ENCODE data around the gene ADD1.

Gene ADD1, protein sequence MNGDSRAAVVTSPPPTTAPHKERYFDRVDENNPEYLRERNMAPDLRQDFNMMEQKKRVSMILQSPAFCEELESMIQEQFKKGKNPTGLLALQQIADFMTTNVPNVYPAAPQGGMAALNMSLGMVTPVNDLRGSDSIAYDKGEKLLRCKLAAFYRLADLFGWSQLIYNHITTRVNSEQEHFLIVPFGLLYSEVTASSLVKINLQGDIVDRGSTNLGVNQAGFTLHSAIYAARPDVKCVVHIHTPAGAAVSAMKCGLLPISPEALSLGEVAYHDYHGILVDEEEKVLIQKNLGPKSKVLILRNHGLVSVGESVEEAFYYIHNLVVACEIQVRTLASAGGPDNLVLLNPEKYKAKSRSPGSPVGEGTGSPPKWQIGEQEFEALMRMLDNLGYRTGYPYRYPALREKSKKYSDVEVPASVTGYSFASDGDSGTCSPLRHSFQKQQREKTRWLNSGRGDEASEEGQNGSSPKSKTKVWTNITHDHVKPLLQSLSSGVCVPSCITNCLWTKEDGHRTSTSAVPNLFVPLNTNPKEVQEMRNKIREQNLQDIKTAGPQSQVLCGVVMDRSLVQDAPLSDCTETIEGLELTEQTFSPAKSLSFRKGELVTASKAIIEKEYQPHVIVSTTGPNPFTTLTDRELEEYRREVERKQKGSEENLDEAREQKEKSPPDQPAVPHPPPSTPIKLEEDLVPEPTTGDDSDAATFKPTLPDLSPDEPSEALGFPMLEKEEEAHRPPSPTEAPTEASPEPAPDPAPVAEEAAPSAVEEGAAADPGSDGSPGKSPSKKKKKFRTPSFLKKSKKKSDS

DNA sequence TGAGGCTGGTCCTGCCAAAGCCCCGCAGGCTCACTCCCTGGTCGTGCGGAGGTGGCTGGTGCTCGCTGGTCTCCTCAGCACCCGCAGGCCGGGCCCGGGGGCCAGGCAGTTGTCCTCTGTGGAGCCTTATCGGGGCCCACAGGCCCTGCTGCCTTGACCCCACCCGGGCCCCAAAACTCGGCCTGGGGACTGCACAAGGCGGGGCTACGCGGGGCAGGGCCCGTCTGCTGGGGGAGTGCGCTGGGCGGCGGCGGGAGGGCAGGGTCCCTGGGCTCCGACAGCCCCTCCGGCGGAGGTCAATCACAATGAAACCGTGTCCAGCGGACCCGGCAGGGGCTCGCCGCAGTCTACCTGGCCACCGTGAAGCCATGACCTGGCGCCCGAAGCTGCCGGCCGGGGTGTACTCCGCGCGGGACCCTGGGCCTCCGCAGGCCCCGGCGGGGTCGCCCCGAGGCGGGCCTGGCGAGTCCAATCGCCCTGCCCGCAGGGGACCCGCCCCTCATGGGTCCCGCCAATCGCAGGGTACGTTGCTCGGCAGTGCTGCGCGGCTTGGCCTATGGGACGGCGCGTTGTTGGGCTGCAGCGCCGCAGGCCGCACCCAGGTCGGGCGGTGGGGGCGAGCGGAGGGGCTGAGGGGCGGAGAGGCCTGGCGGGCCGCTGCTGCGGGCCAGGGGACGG is at the start of gene ADD1:
Gene ADD1 (plus strand): TSS at position 582 of the 678 bp plus-strand sequence. CDS start 32,072 bp downstream, outside the sequence.
- H3K27ac ChIP-seq (ENCODE audit: low read depth in 2 of 2, low read length in 2 of 2) = peak within 1 kb of the TSS; percentile 87 to 90
- H3K4me1 ChIP-seq (ENCODE audit: control insufficient read depth in 2 of 2, insufficient read depth in 2 of 2, low read length in 2 of 2) = peaks cover 8 to 25% of the 10 kb centered on the region in 2 donors
- H3K9ac ChIP-seq (ENCODE audit: low read depth in 1 of 2, low read length in 2 of 2) = peak within 1 kb of the TSS; percentile 87 to 89
- H3K36me3 ChIP-seq (ENCODE audit: control insufficient read depth in 2 of 2, insufficient read depth in 2 of 2, low read length in 2 of 2) = no peaks in the 10 kb centered on the region
- H3K27me3 ChIP-seq (ENCODE audit: control insufficient read depth in 2 of 2, insufficient read depth in 2 of 2, low read length in 2 of 2) = no peaks in the 10 kb centered on the region
- H3K9me3 ChIP-seq (ENCODE audit: control insufficient read depth in 2 of 2, low read length in 2 of 2) = no peaks in the 10 kb centered on the region
- H3K4me3 ChIP-seq (ENCODE audit: low read length in 2 of 2) = peak within 1 kb of the TSS; percentile 84 to 86

DNA sequence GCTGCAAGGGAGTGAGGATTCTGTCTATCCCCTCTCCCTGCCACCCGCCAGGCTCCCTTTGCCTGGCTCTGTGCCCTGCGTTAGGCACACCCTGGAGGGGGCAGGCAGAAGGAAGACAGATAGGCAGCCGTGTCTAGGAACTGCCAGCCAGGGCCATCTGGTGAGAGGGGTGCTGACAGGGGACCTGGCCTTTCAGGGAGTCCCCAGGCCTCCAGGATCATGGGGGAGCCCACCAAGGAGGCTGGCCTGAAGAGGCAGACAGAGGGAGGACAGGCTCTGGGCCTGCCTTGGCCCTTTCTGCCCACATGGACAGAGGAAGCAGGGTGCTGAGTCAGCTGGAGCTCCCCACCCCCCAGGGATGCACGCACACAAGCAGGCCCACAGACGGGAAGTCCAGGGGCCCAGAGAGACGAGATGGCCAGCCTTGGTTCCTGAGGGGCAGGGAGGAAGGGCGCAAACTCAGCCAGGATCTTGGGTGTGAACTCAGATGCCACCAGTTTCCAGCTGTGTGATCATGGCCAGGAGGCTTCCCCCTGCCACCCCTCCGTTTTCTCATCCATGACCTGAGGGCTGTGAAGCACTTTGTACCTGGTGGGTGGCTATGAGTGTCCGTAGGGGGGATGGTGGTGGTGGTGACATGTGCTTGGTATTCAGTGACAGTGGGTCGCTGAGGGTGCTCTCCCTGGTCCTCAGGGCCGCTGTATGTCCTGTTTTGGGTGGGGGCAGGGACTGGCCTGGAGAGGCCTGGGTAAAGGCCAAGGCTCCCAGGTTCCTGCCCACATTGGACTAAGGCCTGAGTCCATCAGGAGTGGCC is 49.0 kb upstream of the ADD1 start:
- peak overlapping the region; percentile 58 to 75 for H3K4me3 ChIP-seq (ENCODE audit: low read length in 2 of 2)
- peak overlapping the region; percentile 47 to 79 for H3K9ac ChIP-seq (ENCODE audit: low read depth in 1 of 2, low read length in 2 of 2)
- no peaks in the 10 kb centered on the region for H3K9me3 ChIP-seq (ENCODE audit: control insufficient read depth in 2 of 2, low read length in 2 of 2)
- peaks cover 62 to 65% of the 10 kb centered on the region in 2 donors for H3K4me1 ChIP-seq (ENCODE audit: control insufficient read depth in 2 of 2, insufficient read depth in 2 of 2, low read length in 2 of 2)
- H3K36me3 ChIP-seq (ENCODE audit: control insufficient read depth in 2 of 2, insufficient read depth in 2 of 2, low read length in 2 of 2) = no peaks in the 10 kb centered on the region
- H3K27me3 ChIP-seq (ENCODE audit: control insufficient read depth in 2 of 2, insufficient read depth in 2 of 2, low read length in 2 of 2) = no peaks in the 10 kb centered on the region
- peak overlapping the region; percentile 79 to 90 for H3K27ac ChIP-seq (ENCODE audit: low read depth in 2 of 2, low read length in 2 of 2)

DNA sequence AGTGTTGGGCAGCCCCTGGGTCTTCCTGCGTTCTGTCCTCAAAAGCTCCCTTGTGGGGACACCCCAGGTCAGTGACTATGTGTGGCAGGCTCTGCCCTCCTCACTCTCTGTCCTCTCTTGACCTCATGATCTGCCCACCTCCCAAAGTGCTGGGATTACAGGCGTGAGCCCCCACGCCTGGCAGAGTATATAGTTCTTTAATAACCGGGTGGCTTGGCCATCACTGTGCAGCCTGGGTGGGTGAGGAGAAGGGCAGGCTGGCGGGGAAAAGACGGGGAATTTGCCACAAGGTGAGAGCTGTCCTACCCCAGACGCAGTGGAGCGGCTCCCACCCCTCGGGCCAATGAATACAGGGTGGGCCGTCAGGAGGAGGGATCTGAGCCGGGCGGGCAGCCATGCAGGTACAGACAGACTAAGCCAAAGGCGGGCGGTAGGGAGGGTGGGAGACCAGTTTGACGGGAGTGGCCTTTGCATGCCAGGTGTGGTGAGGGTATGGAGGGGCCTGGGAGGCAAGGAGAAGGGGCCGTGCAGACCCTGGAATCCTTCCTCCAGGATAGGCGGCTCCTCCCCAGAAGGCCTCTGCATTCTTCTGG is 48.2 kb upstream of the ADD1 start:
- peak overlapping the region; percentile 84 to 90 for H3K27ac ChIP-seq (ENCODE audit: low read depth in 2 of 2, low read length in 2 of 2)
- H3K4me1 ChIP-seq (ENCODE audit: control insufficient read depth in 2 of 2, insufficient read depth in 2 of 2, low read length in 2 of 2) = peaks cover 66 to 68% of the 10 kb centered on the region in 2 donors
- H3K4me3 ChIP-seq (ENCODE audit: low read length in 2 of 2) = peak overlapping the region in 1 of 2 donors; percentile 4
- H3K36me3 ChIP-seq (ENCODE audit: control insufficient read depth in 2 of 2, insufficient read depth in 2 of 2, low read length in 2 of 2) = no peaks in the 10 kb centered on the region
- H3K27me3 ChIP-seq (ENCODE audit: control insufficient read depth in 2 of 2, insufficient read depth in 2 of 2, low read length in 2 of 2) = no peaks in the 10 kb centered on the region
- H3K9ac ChIP-seq (ENCODE audit: low read depth in 1 of 2, low read length in 2 of 2) = peak overlapping the region in 1 of 2 donors; percentile 79
- no peaks in the 10 kb centered on the region for H3K9me3 ChIP-seq (ENCODE audit: control insufficient read depth in 2 of 2, low read length in 2 of 2)

DNA sequence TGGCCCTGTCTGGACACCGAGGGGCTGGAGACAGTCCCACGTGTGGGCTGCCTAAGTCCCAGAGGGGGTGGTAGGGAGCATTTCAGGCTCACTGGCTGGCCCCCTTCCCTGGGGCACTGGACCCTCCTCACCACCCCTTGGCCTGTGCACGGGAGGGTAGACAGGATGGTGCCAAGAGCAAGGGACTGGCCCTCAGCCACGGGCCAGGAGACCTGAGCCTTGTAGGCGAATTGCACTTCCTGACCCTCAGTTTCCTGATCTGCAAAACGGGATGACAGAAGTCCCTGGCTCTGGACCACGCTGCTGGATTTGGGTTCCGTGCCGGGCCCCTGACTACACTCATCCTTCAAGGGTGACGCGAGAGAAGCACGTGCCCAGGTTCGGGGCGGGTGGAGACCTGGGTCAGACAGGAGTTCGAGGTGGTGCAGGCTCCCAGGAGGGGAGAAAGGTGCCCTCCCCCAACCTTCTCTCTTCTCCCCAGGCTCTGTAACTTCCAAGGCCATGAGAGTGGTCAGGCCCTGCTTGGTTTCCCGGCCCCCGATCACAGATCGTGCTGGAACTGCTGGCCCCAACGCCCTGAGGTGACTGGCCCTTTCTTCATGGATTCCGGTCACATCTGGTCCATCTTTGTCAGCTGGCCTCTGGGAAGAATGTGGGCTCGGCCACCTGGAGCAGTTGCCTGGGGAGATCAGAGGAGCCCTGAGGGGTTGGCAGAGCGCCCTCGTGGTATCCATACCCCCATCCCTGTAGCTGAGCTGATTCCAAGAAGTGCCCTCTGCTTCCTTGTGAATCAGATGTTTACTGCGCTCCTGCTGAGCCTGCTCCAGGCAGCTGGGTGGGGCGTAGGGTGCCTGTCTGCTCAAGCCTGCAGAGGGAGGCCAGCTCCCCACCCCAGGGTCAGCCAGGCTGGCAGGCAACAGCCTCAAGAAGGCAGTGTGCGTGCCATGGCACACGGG is 47.5 kb upstream of the ADD1 start:
- H3K4me1 ChIP-seq (ENCODE audit: control insufficient read depth in 2 of 2, insufficient read depth in 2 of 2, low read length in 2 of 2) = peaks cover 73 to 74% of the 10 kb centered on the region in 2 donors
- H3K9ac ChIP-seq (ENCODE audit: low read depth in 1 of 2, low read length in 2 of 2) = peak overlapping the region; percentile 8 to 73
- H3K27me3 ChIP-seq (ENCODE audit: control insufficient read depth in 2 of 2, insufficient read depth in 2 of 2, low read length in 2 of 2) = no peaks in the 10 kb centered on the region
- H3K27ac ChIP-seq (ENCODE audit: low read depth in 2 of 2, low read length in 2 of 2) = peak overlapping the region; percentile 84 to 90
- peak overlapping the region in 1 of 2 donors; percentile 2 for H3K4me3 ChIP-seq (ENCODE audit: low read length in 2 of 2)
- H3K9me3 ChIP-seq (ENCODE audit: control insufficient read depth in 2 of 2, low read length in 2 of 2) = no peaks in the 10 kb centered on the region
- no peaks in the 10 kb centered on the region for H3K36me3 ChIP-seq (ENCODE audit: control insufficient read depth in 2 of 2, insufficient read depth in 2 of 2, low read length in 2 of 2)

DNA sequence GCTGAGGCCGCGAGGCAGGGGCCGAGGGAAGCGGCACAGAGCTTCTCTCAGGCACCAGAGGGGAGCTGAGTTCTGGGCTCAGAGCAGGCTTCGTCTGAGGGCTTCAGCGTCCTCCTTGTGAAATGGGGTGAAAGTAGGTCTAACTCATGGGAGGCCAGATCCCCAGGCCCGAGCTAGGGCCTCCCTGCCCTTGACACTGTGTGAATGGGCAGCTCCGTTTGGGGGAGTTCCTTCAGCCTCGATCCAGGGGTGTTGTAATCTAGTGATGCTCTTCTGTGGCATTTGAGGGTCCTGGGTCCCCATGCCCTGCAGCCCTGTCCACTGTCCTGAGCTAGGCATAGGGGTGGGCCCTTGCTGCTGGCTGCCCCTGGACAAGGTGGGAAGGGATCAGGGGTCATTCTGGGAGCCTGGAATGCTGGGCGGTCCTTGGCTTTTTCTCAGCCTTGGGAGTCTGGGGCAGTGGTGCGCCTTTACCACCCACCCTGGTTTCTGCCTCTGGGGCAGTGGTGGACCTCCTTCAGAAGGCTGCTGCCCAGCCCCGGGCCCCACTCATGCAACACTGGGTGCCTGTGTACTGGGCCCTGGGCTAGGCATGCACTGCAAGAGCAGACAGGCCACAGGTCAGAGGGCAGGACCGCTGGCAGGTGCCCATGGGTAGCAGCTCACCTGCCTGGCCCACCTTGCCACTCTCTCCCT is 46.6 kb upstream of the ADD1 start:
- H3K4me1 ChIP-seq (ENCODE audit: control insufficient read depth in 2 of 2, insufficient read depth in 2 of 2, low read length in 2 of 2) = peaks cover 76 to 79% of the 10 kb centered on the region in 2 donors
- H3K9ac ChIP-seq (ENCODE audit: low read depth in 1 of 2, low read length in 2 of 2) = peak overlapping the region in 1 of 2 donors; percentile 73
- no peaks in the 10 kb centered on the region for H3K9me3 ChIP-seq (ENCODE audit: control insufficient read depth in 2 of 2, low read length in 2 of 2)
- H3K27me3 ChIP-seq (ENCODE audit: control insufficient read depth in 2 of 2, insufficient read depth in 2 of 2, low read length in 2 of 2) = no peaks in the 10 kb centered on the region
- H3K27ac ChIP-seq (ENCODE audit: low read depth in 2 of 2, low read length in 2 of 2) = peak overlapping the region; percentile 84 to 90
- H3K36me3 ChIP-seq (ENCODE audit: control insufficient read depth in 2 of 2, insufficient read depth in 2 of 2, low read length in 2 of 2) = no peaks in the 10 kb centered on the region
- H3K4me3 ChIP-seq (ENCODE audit: low read length in 2 of 2) = no peak overlapping the region

DNA sequence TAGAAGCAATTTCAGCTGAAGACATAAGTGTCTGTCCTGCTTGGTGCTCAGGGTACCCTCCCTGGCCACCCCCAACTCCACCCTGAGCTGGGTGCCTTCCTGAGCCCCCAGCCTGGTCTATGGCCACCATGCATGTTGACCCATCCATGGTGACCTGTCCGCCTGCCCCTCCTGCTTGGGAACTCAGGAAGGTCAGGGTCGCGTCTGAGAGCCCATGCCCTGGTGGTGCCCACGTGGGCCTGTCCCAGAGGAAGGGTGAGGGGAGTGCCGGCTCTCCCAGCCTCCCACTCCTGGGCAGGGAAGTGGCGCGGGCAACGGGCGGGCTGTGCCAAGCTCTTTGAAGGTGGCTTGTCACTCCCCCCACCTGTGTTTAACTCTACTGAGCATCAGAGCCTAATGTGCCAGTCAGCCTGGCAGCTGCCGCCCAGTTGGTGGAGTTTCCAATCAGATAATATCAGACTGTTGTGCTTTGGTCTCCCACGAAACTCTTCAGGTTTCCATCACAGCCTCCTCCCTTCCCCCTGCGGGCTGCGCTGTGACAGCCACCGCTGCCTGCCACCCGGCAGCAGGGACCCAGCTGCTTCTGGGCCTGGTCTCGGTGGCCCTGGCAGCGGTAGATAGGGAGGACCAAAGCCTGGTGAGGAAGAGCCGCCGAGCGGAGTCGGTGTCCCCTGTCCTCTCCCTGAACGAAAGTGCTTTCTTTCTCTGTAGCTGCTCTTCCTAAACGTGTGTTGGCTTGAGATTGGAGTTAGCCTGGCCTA is 45.9 kb upstream of the ADD1 start:
- peak overlapping the region; percentile 84 to 90 for H3K27ac ChIP-seq (ENCODE audit: low read depth in 2 of 2, low read length in 2 of 2)
- H3K4me1 ChIP-seq (ENCODE audit: control insufficient read depth in 2 of 2, insufficient read depth in 2 of 2, low read length in 2 of 2) = peaks cover 74 to 84% of the 10 kb centered on the region in 2 donors
- H3K9ac ChIP-seq (ENCODE audit: low read depth in 1 of 2, low read length in 2 of 2) = peak overlapping the region; percentile 24 to 73
- H3K9me3 ChIP-seq (ENCODE audit: control insufficient read depth in 2 of 2, low read length in 2 of 2) = no peaks in the 10 kb centered on the region
- H3K4me3 ChIP-seq (ENCODE audit: low read length in 2 of 2) = no peak overlapping the region
- no peaks in the 10 kb centered on the region for H3K36me3 ChIP-seq (ENCODE audit: control insufficient read depth in 2 of 2, insufficient read depth in 2 of 2, low read length in 2 of 2)
- H3K27me3 ChIP-seq (ENCODE audit: control insufficient read depth in 2 of 2, insufficient read depth in 2 of 2, low read length in 2 of 2) = no peaks in the 10 kb centered on the region

DNA sequence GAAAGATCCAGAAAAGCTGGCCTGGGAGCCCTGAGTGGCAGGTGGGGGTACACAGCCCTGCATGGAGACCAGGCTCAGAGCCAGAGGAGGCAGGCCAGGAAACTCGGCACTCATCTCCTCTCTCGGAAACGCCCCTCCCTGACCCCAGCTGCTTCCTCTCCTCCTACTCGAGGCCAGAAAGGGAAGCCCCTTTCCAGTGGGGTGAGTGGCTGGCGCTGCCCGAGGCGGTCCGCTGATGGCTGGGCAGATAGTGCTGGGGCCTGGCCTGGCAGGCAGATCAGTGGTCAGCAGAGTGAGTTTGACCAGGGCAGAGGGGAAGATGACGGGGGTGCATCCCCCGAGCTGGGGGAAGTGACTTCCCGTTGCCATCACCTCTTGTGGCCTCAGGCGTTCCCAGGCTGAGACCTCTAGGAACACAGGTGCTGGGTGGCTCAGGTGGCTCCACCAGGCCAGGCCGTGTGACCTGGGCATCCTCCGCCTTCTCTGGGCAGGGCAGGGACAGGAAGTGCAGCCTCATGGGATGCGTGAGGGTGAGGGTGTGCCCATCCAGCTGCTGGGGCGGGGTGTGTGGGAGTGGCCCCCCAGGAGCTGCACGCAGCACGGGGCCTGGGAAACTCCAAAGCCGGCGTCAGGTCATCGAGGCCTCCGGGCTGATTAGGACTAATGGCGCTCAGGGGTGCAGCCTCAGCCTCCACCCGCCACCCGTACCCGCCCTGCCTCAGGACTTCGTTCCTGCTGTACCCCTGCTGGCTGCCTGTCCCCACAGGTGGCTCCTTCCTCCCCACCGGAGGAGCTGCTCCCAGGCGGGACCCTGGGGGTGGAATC is 45.0 kb upstream of the ADD1 start:
- H3K9ac ChIP-seq (ENCODE audit: low read depth in 1 of 2, low read length in 2 of 2) = peak overlapping the region; percentile 24 to 73
- peak overlapping the region; percentile 2 to 48 for H3K4me3 ChIP-seq (ENCODE audit: low read length in 2 of 2)

More for the DNA sequence above, 45.0 kb upstream of the ADD1 start:
- Histone ChIP-seq H3K4me1 (ENCODE audit: control insufficient read depth in 2 of 2, insufficient read depth in 2 of 2, low read length in 2 of 2) (peaks cover 76 to 91% of the 10 kb centered on the region in 2 donors), H3K27ac (ENCODE audit: low read depth in 2 of 2, low read length in 2 of 2) (peak overlapping the region; percentile 83 to 90), H3K9me3 (ENCODE audit: control insufficient read depth in 2 of 2, low read length in 2 of 2) (no peaks in the 10 kb centered on the region), H3K36me3 (ENCODE audit: control insufficient read depth in 2 of 2, insufficient read depth in 2 of 2, low read length in 2 of 2) (no peaks in the 10 kb centered on the region), H3K27me3 (ENCODE audit: control insufficient read depth in 2 of 2, insufficient read depth in 2 of 2, low read length in 2 of 2) (no peaks in the 10 kb centered on the region)
